Bronchus fibroblast of lung (primary cell): ENCODE data around the gene PIWIL4. TPM values are rescaled to one million over a fixed set of nuclear protein-coding genes. Genes with fewer than 3 reads are reported as not detected.

Source experiments
- total RNA-seq: library from RNA; depleted of rRNA; stranded (reverse); fragments of >200 nt; gene quantifications from 2 replicates; pipeline ENCODE4 v1.2.3, GENCODE V29; 2015

Gene PIWIL4
- 0.50 and 0.59 TPM in 2 replicates for total RNA-seq

GRCh38 chr11:94567181-94567670, at the start of gene PIWIL4:
TSS of gene PIWIL4 (plus strand) at chr11:94567368. CDS start at chr11:94567519, 151 bp downstream.

DNA sequence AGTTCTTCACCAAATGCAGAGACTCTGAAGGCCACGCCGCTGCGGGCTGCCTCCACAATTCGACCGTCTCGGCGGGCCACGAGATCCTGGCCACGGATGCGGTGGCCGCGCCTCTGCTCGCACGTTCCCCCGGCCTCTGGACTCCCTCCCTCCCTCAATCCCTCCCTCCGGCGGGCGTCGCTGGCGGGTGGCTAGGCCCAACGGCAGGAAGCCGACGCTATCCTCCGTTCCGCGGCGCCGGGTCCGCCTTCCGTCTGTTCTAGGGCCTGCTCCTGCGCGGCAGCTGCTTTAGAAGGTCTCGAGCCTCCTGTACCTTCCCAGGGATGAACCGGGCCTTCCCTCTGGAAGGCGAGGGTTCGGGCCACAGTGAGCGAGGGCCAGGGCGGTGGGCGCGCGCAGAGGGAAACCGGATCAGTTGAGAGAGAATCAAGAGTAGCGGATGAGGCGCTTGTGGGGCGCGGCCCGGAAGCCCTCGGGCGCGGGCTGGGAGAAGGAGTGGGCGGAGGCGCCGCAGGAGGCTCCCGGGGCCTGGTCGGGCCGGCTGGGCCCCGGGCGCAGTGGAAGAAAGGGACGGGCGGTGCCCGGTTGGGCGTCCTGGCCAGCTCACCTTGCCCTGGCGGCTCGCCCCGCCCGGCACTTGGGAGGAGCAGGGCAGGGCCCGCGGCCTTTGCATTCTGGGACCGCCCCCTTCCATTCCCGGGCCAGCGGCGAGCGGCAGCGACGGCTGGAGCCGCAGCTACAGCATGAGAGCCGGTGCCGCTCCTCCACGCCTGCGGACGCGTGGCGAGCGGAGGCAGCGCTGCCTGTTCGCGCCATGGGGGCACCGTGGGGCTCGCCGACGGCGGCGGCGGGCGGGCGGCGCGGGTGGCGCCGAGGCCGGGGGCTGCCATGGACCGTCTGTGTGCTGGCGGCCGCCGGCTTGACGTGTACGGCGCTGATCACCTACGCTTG, 23.2 kb upstream of the PIWIL4 start, which contains the start of gene FUT4:
FUT4 (plus strand) TSS at position 227 of the 951 bp plus-strand sequence; CDS start at position 440, 213 bp downstream.

Other genes starting within 250 kb of the PIWIL4 start
- under 0.01 TPM in 1 of 2 replicates, not detected in the other for gene GPR83, start 165.9 kb upstream of the PIWIL4 start, total RNA-seq
- gene MRE11, start 73.5 kb upstream of the PIWIL4 start, total RNA-seq, result 10.4 and 11.1 TPM in 2 replicates
- 5.2 and 5.4 TPM in 2 replicates for gene ANKRD49, start 73.4 kb upstream of the PIWIL4 start, total RNA-seq
- not detected in 2 replicates for gene C11orf97, start 54.9 kb upstream of the PIWIL4 start, total RNA-seq
- 2.7 and 3.5 TPM in 2 replicates for gene FUT4, start 23.4 kb upstream of the PIWIL4 start, total RNA-seq
- gene AMOTL1, start 201.0 kb downstream of the PIWIL4 start, total RNA-seq, result 19.2 and 23.0 TPM in 2 replicates